HG03060 (cell line): Measurements from ENCODE around the gene RYR3.

Experiments
- ATAC-seq: cut with Tn5 transposase; IDR thresholded peaks from one replicate; pipeline ENCODE4 v1.9.1; 2021; ENCODE audit warnings: low read depth, moderate number of reproducible peaks; ENCODE audit not compliant: unreplicated experiment

RYR3 gene

GRCh38 chr15:33680336-33680735, 369.6 kb downstream of the RYR3 start:
- ATAC-seq, result no peak

GRCh38 chr15:33693166-33693800, 382.5 kb downstream of the RYR3 start:
- no peak for ATAC-seq

GRCh38 chr15:33698126-33698525, 387.4 kb downstream of the RYR3 start:
- no peak for ATAC-seq

GRCh38 chr15:33699145-33699544, 388.4 kb downstream of the RYR3 start:
- no peak for ATAC-seq

GRCh38 chr15:33699691-33700447, 389.1 kb downstream of the RYR3 start:
- ATAC-seq, result no peak

- peak; percentile 60 for ATAC-seq
Observed at GRCh38 chr15:33700695-33701303, 390.0 kb downstream of the RYR3 start.

- no peak for ATAC-seq
Observed at GRCh38 chr15:33701304-33701696, 390.5 kb downstream of the RYR3 start.

- ATAC-seq, result no peak
Observed at GRCh38 chr15:33706173-33706572, 395.4 kb downstream of the RYR3 start.

GRCh38 chr15:33710748-33711147, 400.0 kb downstream of the RYR3 start:
- no peak for ATAC-seq

GRCh38 chr15:33716025-33716424, 405.3 kb downstream of the RYR3 start:
- no peak for ATAC-seq

- no peak for ATAC-seq
Observed at GRCh38 chr15:33720952-33721351, 410.2 kb downstream of the RYR3 start.

GRCh38 chr15:33722005-33722672, 411.4 kb downstream of the RYR3 start:
- peak; percentile 69 for ATAC-seq

GRCh38 chr15:33722673-33723015, 411.9 kb downstream of the RYR3 start:
- no peak for ATAC-seq

GRCh38 chr15:33724321-33725036, 413.7 kb downstream of the RYR3 start:
- no peak for ATAC-seq

- no peak for ATAC-seq
Observed at GRCh38 chr15:33729653-33730052, 418.9 kb downstream of the RYR3 start.

GRCh38 chr15:33730815-33731214, 420.0 kb downstream of the RYR3 start:
- ATAC-seq, result no peak

- no peak for ATAC-seq
Observed at GRCh38 chr15:33735143-33735542, 424.4 kb downstream of the RYR3 start.

GRCh38 chr15:33735637-33736247, 425.0 kb downstream of the RYR3 start:
- ATAC-seq, result no peak

- no peak for ATAC-seq
Observed at GRCh38 chr15:33737687-33738601, 427.2 kb downstream of the RYR3 start.
